ENCODE measurements around the gene CUL9. TPM values are rescaled to one million over a fixed set of nuclear protein-coding genes. Genes with fewer than 3 reads are reported as not detected.

CUL9 gene
- 5.4 to 10.4 TPM (median 9.7 TPM) in 5 replicates for total RNA-seq (2022; extraction: Qiagen RNA extraction; ENCODE audit: low read depth)

GRCh38 chr6:43181942-43182860 lies at the start of gene CUL9:
Gene CUL9, plus strand, starts transcription at chr6:43182196. Its CDS starts 2,115 bp downstream, at chr6:43184311.

GRCh38 chr6:43170931-43171706 lies 10.9 kb upstream of the CUL9 start, which contains the start of gene SRF:
Gene SRF, plus strand, starts transcription at chr6:43171269. Its CDS starts 388 bp downstream, at chr6:43171657.

GRCh38 chr6:43228951-43229802 lies 47.2 kb downstream of the CUL9 start, which contains the start of gene DNPH1:
Gene DNPH1, minus strand, starts transcription at chr6:43229481. Its CDS starts 25 bp downstream, at chr6:43229456.

DNA sequence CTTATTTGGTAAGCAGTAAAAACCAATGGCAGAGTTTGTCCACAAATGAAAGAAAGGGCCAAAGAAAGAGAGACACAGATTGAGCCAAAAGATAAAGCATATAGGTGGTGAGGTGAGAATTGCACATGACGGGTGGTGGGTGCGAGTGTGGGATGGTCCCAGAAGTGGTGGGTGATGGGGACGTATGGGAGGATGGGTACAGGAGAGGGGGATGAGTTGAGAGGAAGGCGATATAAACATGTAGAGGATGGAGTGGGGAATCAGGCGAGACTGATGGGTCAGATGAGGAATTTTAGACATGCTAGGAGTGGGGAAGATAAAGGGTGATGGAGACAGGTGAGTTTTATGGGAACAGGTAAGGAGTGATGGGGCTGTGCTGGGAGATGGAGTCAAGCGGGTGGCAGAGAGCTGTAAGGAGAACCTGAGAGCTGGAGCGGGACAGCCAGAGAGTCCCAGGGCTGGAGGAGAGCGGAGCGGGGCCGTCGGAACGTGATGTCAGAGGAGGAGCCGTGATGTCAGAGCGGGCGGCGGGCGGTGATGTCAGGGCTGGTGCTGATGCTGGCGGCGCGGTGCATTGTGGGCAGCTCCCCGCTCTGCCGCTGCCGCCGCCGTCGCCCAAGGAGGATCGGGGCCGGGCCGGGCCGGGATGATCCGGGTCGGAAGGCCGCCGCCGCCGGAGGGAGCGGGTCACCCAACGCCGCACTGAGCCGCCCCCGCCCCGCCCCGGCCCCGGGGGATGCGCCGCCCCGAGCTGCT lies 61.1 kb downstream of the CUL9 start, which contains the start of gene TTBK1:
TTBK1 (plus strand) TSS at position 574 of the 756 bp plus-strand sequence. CDS start 3,180 bp downstream, outside the sequence.

Other genes with a start within 250 kb of the CUL9 start
- gene GNMT, start 221.4 kb upstream of the CUL9 start, total RNA-seq (2022; extraction: Qiagen RNA extraction; ENCODE audit: low read depth) = 0.09 to 0.19 TPM (median 0.14 TPM) in 4 of 5 replicates, not detected in the other
- gene PEX6, start 203.0 kb upstream of the CUL9 start, total RNA-seq (2022; extraction: Qiagen RNA extraction; ENCODE audit: low read depth) = 5.5 to 10.5 TPM (median 9.6 TPM) in 5 replicates
- 25.2 to 30.8 TPM (median 27.0 TPM) in 5 replicates for gene PPP2R5D, start 197.6 kb upstream of the CUL9 start, total RNA-seq (2022; extraction: Qiagen RNA extraction; ENCODE audit: low read depth)
- gene MEA1, start 168.2 kb upstream of the CUL9 start, total RNA-seq (2022; extraction: Qiagen RNA extraction; ENCODE audit: low read depth) = 84.5 to 98.0 TPM (median 96.9 TPM) in 5 replicates
- gene KLHDC3, start 167.9 kb upstream of the CUL9 start, total RNA-seq (2022; extraction: Qiagen RNA extraction; ENCODE audit: low read depth) = 27.9 to 32.8 TPM (median 29.8 TPM) in 5 replicates
- 69.0 to 76.3 TPM (median 74.7 TPM) in 5 replicates for gene RRP36, start 160.6 kb upstream of the CUL9 start, total RNA-seq (2022; extraction: Qiagen RNA extraction; ENCODE audit: low read depth)
- 7.3 to 8.5 TPM (median 7.6 TPM) in 5 replicates for gene CUL7, start 128.3 kb upstream of the CUL9 start, total RNA-seq (2022; extraction: Qiagen RNA extraction; ENCODE audit: low read depth)
- 50.9 to 60.3 TPM (median 57.7 TPM) in 5 replicates for gene MRPL2, start 122.8 kb upstream of the CUL9 start, total RNA-seq (2022; extraction: Qiagen RNA extraction; ENCODE audit: low read depth)
- 7.1 to 8.7 TPM (median 7.6 TPM) in 5 replicates for gene KLC4, start 122.6 kb upstream of the CUL9 start, total RNA-seq (2022; extraction: Qiagen RNA extraction; ENCODE audit: low read depth)
- 4.3 to 5.8 TPM (median 4.9 TPM) in 5 replicates for gene PTK7, start 105.9 kb upstream of the CUL9 start, total RNA-seq (2022; extraction: Qiagen RNA extraction; ENCODE audit: low read depth)
- gene SRF, start 10.9 kb upstream of the CUL9 start, total RNA-seq (2022; extraction: Qiagen RNA extraction; ENCODE audit: low read depth) = 15.0 to 18.1 TPM (median 17.4 TPM) in 5 replicates
- gene DNPH1, start 47.3 kb downstream of the CUL9 start, total RNA-seq (2022; extraction: Qiagen RNA extraction; ENCODE audit: low read depth) = 74.5 to 96.8 TPM (median 85.9 TPM) in 5 replicates
- gene TTBK1, start 61.3 kb downstream of the CUL9 start, total RNA-seq (2022; extraction: Qiagen RNA extraction; ENCODE audit: low read depth) = 0.03 to 0.09 TPM (median 0.06 TPM) in 4 of 5 replicates, not detected in the other
- gene SLC22A7, start 116.1 kb downstream of the CUL9 start, total RNA-seq (2022; extraction: Qiagen RNA extraction; ENCODE audit: low read depth) = not detected in 5 replicates
- 0.45 to 0.83 TPM (median 0.58 TPM) in 5 replicates for gene CRIP3, start 126.6 kb downstream of the CUL9 start, total RNA-seq (2022; extraction: Qiagen RNA extraction; ENCODE audit: low read depth)
- 4.7 to 6.5 TPM (median 5.6 TPM) in 5 replicates for gene ZNF318, start 187.5 kb downstream of the CUL9 start, total RNA-seq (2022; extraction: Qiagen RNA extraction; ENCODE audit: low read depth)
- 8.5 to 10.4 TPM (median 9.6 TPM) in 5 replicates for gene ABCC10, start 245.3 kb downstream of the CUL9 start, total RNA-seq (2022; extraction: Qiagen RNA extraction; ENCODE audit: low read depth)